Mammary epithelial cell (primary cell): ENCODE data around the gene TTC9B.

ENCODE experiments used
- EZH2 ChIP-seq: IDR thresholded peaks from 2 replicates; pipeline ENCODE4 v1.6.1; 2012; ENCODE audit warnings: low read length, inconsistent platforms, borderline replicate concordance
- TF ChIP-seq, protein P1 (sequence below), 2 donors: IDR thresholded peaks in 1 of 2; conservative IDR thresholded peaks in 1 of 2; 2 replicates each; pipeline ENCODE4 v1.5.1; 2011 to 2012; ENCODE audit warnings: inconsistent platforms in 2 of 2, low read length in 2 of 2, mild to moderate bottlenecking in 2 of 2, control low read depth in 1 of 2, low read depth in 1 of 2; ENCODE audit not compliant: insufficient read depth in 1 of 2; ENCODE audit errors: extremely low read depth in 1 of 2

DNA sequence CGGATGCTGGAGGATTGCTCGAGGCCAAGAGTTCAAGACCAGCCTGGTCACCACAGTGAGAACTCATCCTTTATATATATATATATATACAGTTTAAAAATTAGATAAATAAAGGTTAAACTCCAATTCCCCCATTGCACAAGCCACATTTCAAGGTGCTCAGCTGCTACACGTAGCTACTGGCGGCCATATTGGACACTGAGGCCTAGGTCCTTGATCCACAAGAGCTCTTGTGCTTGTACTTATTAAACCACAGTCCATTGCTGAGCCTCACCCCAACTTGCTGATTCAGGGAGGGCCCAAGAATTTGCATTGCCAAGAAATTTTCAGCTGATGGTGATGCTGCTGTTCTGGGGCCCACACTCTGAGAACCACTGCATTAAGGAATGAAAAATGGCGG lies 9.6 kb downstream of the TTC9B start:
- TF ChIP-seq, protein P1, sequence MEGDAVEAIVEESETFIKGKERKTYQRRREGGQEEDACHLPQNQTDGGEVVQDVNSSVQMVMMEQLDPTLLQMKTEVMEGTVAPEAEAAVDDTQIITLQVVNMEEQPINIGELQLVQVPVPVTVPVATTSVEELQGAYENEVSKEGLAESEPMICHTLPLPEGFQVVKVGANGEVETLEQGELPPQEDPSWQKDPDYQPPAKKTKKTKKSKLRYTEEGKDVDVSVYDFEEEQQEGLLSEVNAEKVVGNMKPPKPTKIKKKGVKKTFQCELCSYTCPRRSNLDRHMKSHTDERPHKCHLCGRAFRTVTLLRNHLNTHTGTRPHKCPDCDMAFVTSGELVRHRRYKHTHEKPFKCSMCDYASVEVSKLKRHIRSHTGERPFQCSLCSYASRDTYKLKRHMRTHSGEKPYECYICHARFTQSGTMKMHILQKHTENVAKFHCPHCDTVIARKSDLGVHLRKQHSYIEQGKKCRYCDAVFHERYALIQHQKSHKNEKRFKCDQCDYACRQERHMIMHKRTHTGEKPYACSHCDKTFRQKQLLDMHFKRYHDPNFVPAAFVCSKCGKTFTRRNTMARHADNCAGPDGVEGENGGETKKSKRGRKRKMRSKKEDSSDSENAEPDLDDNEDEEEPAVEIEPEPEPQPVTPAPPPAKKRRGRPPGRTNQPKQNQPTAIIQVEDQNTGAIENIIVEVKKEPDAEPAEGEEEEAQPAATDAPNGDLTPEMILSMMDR (conservative IDR thresholded peaks at IDR 0.05 in 1 of 2, IDR thresholded peaks at IDR 0.05 in 1 of 2; ENCODE audit: extremely low read depth in 1 of 2, insufficient read depth in 1 of 2, low read depth in 1 of 2, low read length in 2 of 2): no peak
- no peak for TF ChIP-seq EZH2
